Measurements from ENCODE around the gene FLYWCH2. TPM values are rescaled to one million over a fixed set of nuclear protein-coding genes. Genes with fewer than 3 reads are reported as not detected.
"Not testable (repeated sequence)": the region's sequence is repeated elsewhere in the genome, so short reads cannot be mapped to it uniquely, and the experiment has no call there.

The FLYWCH2 gene
- total RNA-seq, 1 experiment from 2014 or later, result 94.1 TPM

DNA sequence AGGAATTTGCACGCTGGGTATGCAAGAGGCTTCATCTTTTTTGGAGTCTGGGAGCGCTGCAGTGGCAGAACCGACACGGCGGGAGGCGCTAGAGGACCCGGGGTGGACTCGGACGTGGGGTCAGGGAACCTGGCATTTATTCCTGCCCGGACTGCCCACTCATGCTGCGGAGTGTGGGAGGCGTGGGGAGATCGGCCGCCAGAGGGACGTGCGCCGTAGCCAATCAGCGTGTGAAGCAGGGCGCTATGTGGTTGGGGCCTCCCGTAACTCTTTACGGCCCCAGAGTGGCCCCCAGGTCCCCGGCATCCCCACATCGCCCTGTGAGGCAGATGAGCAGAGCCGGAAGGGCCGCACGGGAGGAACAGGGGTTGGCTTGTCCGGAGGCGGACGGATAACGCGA, 11.2 kb downstream of the FLYWCH2 start:
- H3K36me3 ChIP-seq (replicated peaks; ENCODE audit: control insufficient read depth, insufficient read depth, low read length), result peaks cover 2% of the 10 kb centered on the region
- DNase-seq, result peak; percentile 65
- H3K4me3 ChIP-seq (ENCODE audit: insufficient read depth, low read depth, low read length), result no peak overlapping the region
- H3K27me3 ChIP-seq (ENCODE audit: control insufficient read depth, insufficient read depth, low read length), result no peaks in the 10 kb centered on the region

GRCh38 chr16:2895813-2896212, 12.8 kb downstream of the FLYWCH2 start:
- Histone ChIP-seq H3K36me3 (replicated peaks; ENCODE audit: control insufficient read depth, insufficient read depth, low read length) (peaks cover 2% of the 10 kb centered on the region), H3K4me3 (ENCODE audit: insufficient read depth, low read depth, low read length) (no peak overlapping the region), H3K27me3 (ENCODE audit: control insufficient read depth, insufficient read depth, low read length) (no peaks in the 10 kb centered on the region)
- DNase-seq, result no peak

DNA sequence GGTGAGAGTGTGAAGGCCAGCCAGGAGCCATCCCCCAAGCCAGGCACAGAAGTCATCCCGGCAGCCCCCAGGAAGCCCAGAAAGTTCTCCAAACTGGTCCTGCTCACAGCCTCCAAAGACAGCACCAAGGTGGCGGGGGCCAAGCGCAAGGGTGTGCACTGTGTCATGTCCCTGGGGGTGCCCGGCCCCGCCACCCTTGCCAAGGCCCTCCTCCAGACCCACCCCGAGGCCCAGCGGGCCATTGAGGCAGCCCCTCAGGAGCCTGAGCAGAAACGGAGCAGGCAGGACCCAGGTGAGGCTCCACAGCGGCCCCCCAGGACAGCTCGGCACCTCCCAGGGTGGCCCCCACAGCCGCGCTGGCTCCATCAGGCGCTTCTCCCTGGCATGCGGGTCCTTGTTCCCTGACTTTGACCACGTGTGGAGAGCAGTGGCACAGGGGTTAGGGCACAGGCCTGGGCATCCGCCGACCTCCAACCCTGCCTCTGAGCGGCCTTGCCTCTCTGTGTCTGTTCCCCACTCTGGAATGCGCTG, 13.5 kb downstream of the FLYWCH2 start:
- DNase-seq, result peak; percentile 33

GRCh38 chr16:2897110-2897509, 14.1 kb downstream of the FLYWCH2 start:
- H3K4me3 ChIP-seq (ENCODE audit: insufficient read depth, low read depth, low read length), result no peak overlapping the region
- no peaks in the 10 kb centered on the region for H3K27me3 ChIP-seq (ENCODE audit: control insufficient read depth, insufficient read depth, low read length)
- H3K36me3 ChIP-seq (replicated peaks; ENCODE audit: control insufficient read depth, insufficient read depth, low read length), result peaks cover 2% of the 10 kb centered on the region
- DNase-seq, result no peak

More for the DNA sequence above, 13.5 kb downstream of the FLYWCH2 start:
- Histone ChIP-seq H3K36me3 (replicated peaks; ENCODE audit: control insufficient read depth, insufficient read depth, low read length) (peaks cover 2% of the 10 kb centered on the region), H3K4me3 (ENCODE audit: insufficient read depth, low read depth, low read length) (no peak overlapping the region), H3K27me3 (ENCODE audit: control insufficient read depth, insufficient read depth, low read length) (no peaks in the 10 kb centered on the region)

DNA sequence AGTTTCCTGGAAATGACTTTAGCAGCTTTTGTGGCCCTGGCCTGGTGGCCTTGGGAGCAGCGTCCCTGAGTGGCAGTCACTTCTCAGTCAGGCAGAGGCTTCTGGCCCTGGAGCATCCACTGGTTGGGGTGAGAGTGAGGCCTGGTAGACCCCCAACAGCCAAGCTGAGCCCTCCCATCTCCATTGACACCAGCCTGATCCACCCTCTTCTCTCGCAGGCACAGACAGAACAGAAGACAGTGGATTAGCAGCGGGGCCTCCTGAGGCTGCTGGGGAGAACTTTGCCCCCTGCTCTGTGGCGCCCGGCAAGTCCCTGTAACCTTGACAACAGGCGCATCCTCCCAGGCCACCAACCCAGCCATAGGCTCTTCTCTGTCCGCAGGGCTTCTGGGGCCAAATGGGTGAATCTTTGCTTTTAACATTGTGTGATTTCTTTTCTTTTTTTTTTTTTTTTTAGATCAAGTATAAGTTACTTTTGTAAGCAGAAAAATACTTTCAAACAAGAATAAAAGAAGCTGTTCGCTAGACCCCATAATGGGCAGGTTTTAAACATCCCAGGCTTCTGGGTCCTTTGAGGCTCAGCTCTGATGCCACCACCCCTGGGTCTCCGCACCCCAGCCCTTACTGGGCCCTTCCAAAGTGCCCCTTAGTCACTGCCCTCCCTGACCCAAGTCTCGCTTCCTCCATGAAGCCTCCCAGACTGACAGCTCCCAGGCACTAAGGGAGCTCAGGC, 16.0 kb downstream of the FLYWCH2 start:
- Histone ChIP-seq H3K27me3 (ENCODE audit: control insufficient read depth, insufficient read depth, low read length) (no peaks in the 10 kb centered on the region), H3K4me3 (ENCODE audit: insufficient read depth, low read depth, low read length) (no peak overlapping the region), H3K36me3 (replicated peaks; ENCODE audit: control insufficient read depth, insufficient read depth, low read length) (peaks cover 2% of the 10 kb centered on the region)
- DNase-seq, result peak; percentile 34

GRCh38 chr16:2899564-2900072, 16.6 kb downstream of the FLYWCH2 start:
- no peak for DNase-seq
- Histone ChIP-seq H3K36me3 (replicated peaks; ENCODE audit: control insufficient read depth, insufficient read depth, low read length) (peaks cover 2% of the 10 kb centered on the region), H3K4me3 (ENCODE audit: insufficient read depth, low read depth, low read length) (no peak overlapping the region), H3K27me3 (ENCODE audit: control insufficient read depth, insufficient read depth, low read length) (no peaks in the 10 kb centered on the region)

DNA sequence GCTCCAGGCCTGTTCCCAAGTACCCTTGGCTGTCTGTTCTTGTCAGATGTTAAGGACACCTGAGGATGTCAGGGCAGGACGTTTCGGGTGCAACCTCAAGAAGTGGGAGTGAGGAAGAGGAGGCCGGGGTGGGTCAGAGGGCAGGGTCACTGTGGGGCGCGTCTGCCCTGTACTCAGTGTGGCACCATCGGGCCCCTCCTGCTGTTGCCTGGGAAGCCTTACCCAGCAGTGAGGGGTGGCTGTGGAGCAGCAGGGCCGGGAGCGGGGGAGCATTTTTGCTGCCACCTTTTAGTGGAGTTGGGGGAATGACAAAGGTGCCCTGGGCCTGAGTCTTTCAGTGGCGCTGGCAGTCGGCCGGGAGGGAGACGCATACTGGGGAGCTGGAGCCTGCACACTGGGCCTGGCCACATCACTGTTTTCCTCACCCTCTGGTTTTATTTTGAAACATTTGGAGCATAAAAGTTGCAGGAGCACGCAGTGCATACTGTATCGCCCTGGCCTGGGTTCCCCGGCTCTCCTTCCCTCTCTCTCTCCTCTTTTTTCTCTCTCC, 17.6 kb downstream of the FLYWCH2 start:
- Histone ChIP-seq H3K4me3 (ENCODE audit: insufficient read depth, low read depth, low read length) (no peak overlapping the region), H3K27me3 (ENCODE audit: control insufficient read depth, insufficient read depth, low read length) (no peaks in the 10 kb centered on the region), H3K36me3 (replicated peaks; ENCODE audit: control insufficient read depth, insufficient read depth, low read length) (peaks cover 2% of the 10 kb centered on the region)
- DNase-seq, result no peak

GRCh38 chr16:2902337-2903130, 19.5 kb downstream of the FLYWCH2 start:
- H3K27me3 ChIP-seq (ENCODE audit: control insufficient read depth, insufficient read depth, low read length), result no peaks in the 10 kb centered on the region
- DNase-seq, result peak; percentile 51
- no peaks in the 10 kb centered on the region; the same call in 1 of the 2 replicates for H3K36me3 ChIP-seq (replicated peaks; ENCODE audit: control insufficient read depth, insufficient read depth, low read length)
- no peak overlapping the region for H3K4me3 ChIP-seq (ENCODE audit: insufficient read depth, low read depth, low read length)

GRCh38 chr16:2904100-2904921, 21.3 kb downstream of the FLYWCH2 start:
- DNase-seq, result peak; percentile 94
- Histone ChIP-seq H3K27me3 (ENCODE audit: control insufficient read depth, insufficient read depth, low read length) (no peaks in the 10 kb centered on the region), H3K36me3 (replicated peaks; ENCODE audit: control insufficient read depth, insufficient read depth, low read length) (no peaks in the 10 kb centered on the region), H3K4me3 (ENCODE audit: insufficient read depth, low read depth, low read length) (peak overlapping the region; percentile 91)

- peak overlapping the region; percentile 91 for H3K4me3 ChIP-seq (ENCODE audit: insufficient read depth, low read depth, low read length)
- no peaks in the 10 kb centered on the region for H3K27me3 ChIP-seq (ENCODE audit: control insufficient read depth, insufficient read depth, low read length)
- DNase-seq, result no peak
- H3K36me3 ChIP-seq (replicated peaks; ENCODE audit: control insufficient read depth, insufficient read depth, low read length), result no peaks in the 10 kb centered on the region
These were observed 21.9 kb downstream of the FLYWCH2 start for GRCh38 chr16:2904922-2905240.

DNA sequence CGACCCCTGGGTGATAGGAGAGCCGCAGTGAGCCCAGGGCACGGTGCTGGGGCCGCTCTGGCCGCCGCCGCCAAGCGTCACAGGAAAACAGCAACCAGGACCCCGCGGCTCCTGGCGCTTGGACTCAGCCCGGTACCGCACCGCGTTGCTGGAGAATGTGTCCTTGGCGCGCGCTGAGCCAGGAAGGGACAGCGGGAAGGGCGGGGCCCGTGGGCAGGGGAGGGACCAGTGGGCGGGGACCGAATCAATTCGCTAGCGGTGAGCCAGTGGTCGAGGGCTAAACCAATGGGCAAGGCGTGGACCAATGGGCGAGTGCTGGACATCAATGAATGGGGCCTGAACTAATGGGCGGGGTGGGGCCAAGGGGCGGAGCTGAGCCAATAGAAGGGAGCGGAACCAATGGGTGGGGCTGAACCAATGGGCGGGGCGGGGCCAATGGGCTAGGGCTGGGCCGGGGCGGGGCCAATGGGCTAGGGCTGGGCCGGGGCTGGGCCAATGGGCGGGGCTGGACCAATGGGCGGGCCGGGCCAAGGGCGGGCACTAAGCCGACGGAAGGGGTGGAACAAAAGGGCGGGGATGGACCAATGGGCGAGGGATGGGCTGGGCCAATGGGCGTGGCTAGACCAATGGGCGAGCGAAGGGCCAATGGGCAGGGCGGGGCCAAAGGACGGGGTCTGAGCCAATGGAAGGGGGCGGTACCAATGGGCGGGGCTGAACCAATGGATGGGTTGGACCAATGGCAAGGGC, 22.4 kb downstream of the FLYWCH2 start:
- peak; percentile 99 for DNase-seq
- Histone ChIP-seq H3K27me3 (ENCODE audit: control insufficient read depth, insufficient read depth, low read length) (no peaks in the 10 kb centered on the region), H3K4me3 (ENCODE audit: insufficient read depth, low read depth, low read length) (peak overlapping the region; percentile 91), H3K36me3 (replicated peaks; ENCODE audit: control insufficient read depth, insufficient read depth, low read length) (no peaks in the 10 kb centered on the region)

- peak overlapping the region; percentile 6; the same call in 1 of the 2 replicates for H3K4me3 ChIP-seq (ENCODE audit: insufficient read depth, low read depth, low read length)
- no peaks in the 10 kb centered on the region for H3K27me3 ChIP-seq (ENCODE audit: control insufficient read depth, insufficient read depth, low read length)
- H3K36me3 ChIP-seq (replicated peaks; ENCODE audit: control insufficient read depth, insufficient read depth, low read length), result no peaks in the 10 kb centered on the region
- DNase-seq, result no peak
These were observed 23.0 kb downstream of the FLYWCH2 start for GRCh38 chr16:2905988-2906387.

GRCh38 chr16:2907084-2907753, 24.2 kb downstream of the FLYWCH2 start:
- not testable (repeated sequence) for H3K36me3 ChIP-seq (replicated peaks; ENCODE audit: control insufficient read depth, insufficient read depth, low read length); H3K27me3 ChIP-seq (ENCODE audit: control insufficient read depth, insufficient read depth, low read length); DNase-seq; H3K4me3 ChIP-seq (ENCODE audit: insufficient read depth, low read depth, low read length)
